Ascending aorta (tissue), 2 donors: ENCODE data around the gene NCS1. TPM values are rescaled to one million over a fixed set of nuclear protein-coding genes. Genes with fewer than 3 reads are reported as not detected.

Experiments
- DNase-seq, 2 donors: peaks; one replicate each; pipeline ENCODE4 v3.0.0-alpha.2; 2019; ENCODE audit warnings: low spot score in 2 of 2
- H3K27ac ChIP-seq, 2 donors: fragments of 200-600 bp; sonication (generic); one replicate each; pipeline ENCODE4 v1.5.1; 2016 to 2017; ENCODE audit warnings: mild to moderate bottlenecking in 1 of 2
- H3K27me3 ChIP-seq: fragments of 200-600 bp; sonication (generic); one replicate; pipeline ENCODE4 v1.5.1; 2017
- H3K36me3 ChIP-seq, 2 donors: fragments of 200-600 bp; sonication (generic); one replicate each; pipeline ENCODE4 v1.5.1; 2016
- H3K4me1 ChIP-seq, 2 donors: fragments of 200-600 bp; sonication (generic); one replicate each; pipeline ENCODE4 v1.5.1; 2016 to 2017; ENCODE audit warnings: mild to moderate bottlenecking in 1 of 2
- H3K4me3 ChIP-seq, 2 donors: fragments of 200-600 bp; sonication (generic); one replicate each; pipeline ENCODE4 v1.5.1; 2016 to 2017; ENCODE audit warnings: mild to moderate bottlenecking in 1 of 2
- H3K9me3 ChIP-seq, 2 donors: fragments of 200-600 bp; sonication (generic); one replicate each; pipeline ENCODE4 v1.5.1; 2016
- CTCF ChIP-seq, 3 experiments: fragments of 200-600 bp in 2 of 3; fragments of 450-650 bp in 1 of 3; sonication (generic) in 2 of 3; IDR thresholded peaks; one replicate each; pipeline ENCODE4 v1.5.1; 2016 to 2019; ENCODE audit warnings: antibody characterized with exemption in 3 of 3, mild to moderate bottlenecking in 1 of 3, moderate library complexity in 1 of 3
- intact Hi-C: fragments of 100-400 bp; cut with DNase I; formaldehyde crosslinking; loops from one replicate; pipeline ENCODE4 v1.15.1; 2023
- total RNA-seq: library from RNA; depleted of rRNA; stranded (reverse); fragments of >200 nt; gene quantifications from one replicate; pipeline ENCODE4 v1.1.0, GENCODE V29; 2016

The NCS1 gene
- total RNA-seq, 1 donor from 2014 or later, result 34.7 TPM

DNA sequence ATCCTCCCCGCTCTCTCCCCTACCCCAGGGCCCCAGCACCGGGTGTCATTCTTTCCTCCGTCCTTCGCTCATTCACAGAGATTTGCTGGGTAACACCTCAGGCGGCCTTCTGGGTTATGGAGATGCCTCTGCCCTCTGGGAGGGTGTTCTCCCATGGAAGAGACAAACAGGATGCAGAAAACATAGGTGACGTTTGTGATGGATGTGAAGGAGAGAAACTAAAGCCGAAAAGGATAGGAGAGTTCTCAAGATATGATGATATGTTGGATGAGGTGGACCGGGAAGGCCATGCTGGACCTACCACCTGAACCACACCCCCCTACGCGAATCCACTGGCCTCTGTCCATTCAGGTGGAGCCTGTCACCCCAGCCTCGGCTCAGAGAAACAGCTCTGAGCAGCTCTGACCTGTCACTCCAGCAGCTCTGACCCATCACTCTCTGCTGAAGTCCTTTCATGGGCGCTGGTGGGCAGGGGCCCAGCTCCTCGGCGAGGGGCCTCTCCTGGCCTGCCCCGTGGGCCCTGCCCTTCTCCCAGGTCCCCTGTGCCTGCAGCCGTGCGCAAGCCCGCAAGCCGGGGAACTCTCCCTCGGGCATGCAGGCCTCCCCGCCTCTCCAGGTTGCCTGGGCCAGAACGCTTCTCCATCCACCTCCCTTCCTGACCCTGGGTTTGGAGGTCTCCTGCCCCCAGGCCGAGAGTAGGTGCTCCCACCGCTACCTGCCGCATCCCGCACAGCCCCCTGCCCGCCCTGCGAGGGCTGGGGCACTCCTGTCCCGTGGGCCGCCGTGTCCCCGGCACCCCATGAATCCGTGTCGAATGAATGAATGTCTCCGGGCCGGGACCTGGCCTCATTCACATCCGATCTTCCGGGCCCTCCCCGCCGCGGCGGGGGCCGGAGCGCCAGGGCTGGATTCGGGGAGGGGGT, 717 bp upstream of the NCS1 start:
- Histone ChIP-seq H3K36me3 (no peaks in the 10 kb centered on the region), H3K27ac (peak overlapping the region; percentile 47 to 69), H3K4me3 (peak overlapping the region; percentile 72 to 97), H3K4me1 (peaks cover 4 to 25% of the 10 kb centered on the region in 2 donors), H3K27me3 (no peaks in the 10 kb centered on the region), H3K9me3 (no peaks in the 10 kb centered on the region)
- intact Hi-C loops, result loop anchor here (2.0 kb wide), 2 partner anchors 15 to 65 kb away; no protein-coding TSS in a partner anchor
- no peak for TF ChIP-seq CTCF (IDR thresholded peaks at IDR 0.05)
- DNase-seq, result no peak

GRCh38 chr9:130172858-130173665, 858 bp downstream of the NCS1 start:
- peak in 1 of 2 donors; percentile 75 for DNase-seq
- Histone ChIP-seq H3K4me1 (peaks cover 4 to 31% of the 10 kb centered on the region in 2 donors), H3K36me3 (no peaks in the 10 kb centered on the region), H3K4me3 (peak overlapping the region; percentile 71 to 97), H3K27ac (peak overlapping the region; percentile 90 to 97), H3K9me3 (no peaks in the 10 kb centered on the region), H3K27me3 (no peaks in the 10 kb centered on the region)
- TF ChIP-seq CTCF (IDR thresholded peaks at IDR 0.05), result no peak
- intact Hi-C loops, result loop anchor here (2.0 kb wide), 2 partner anchors 14 to 64 kb away; no protein-coding TSS in a partner anchor

DNA sequence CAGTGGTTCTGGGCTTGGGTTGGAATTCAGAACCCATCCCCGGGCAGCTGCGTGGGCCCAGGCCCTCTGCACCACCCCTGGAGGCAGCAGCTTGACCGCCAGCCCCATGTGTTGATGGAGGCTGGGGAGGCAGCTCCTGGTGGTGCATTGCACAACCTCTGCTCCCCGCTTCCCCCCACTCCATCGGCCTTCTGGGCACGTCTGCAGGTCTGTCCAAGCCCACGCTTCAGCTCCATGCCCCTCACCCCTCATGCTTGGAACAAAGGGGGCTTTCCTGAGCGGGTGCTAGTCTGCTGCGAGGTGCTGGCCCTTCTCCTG, 1.4 kb downstream of the NCS1 start:
- peaks cover 4 to 34% of the 10 kb centered on the region in 2 donors for H3K4me1 ChIP-seq
- no peak for TF ChIP-seq CTCF (IDR thresholded peaks at IDR 0.05)
- peak overlapping the region; percentile 90 to 97 for H3K27ac ChIP-seq
- peak overlapping the region; percentile 71 to 97 for H3K4me3 ChIP-seq
- no peaks in the 10 kb centered on the region for H3K9me3 ChIP-seq
- intact Hi-C loops, result loop anchor here (2.0 kb wide), 2 partner anchors 13 to 63 kb away; no protein-coding TSS in a partner anchor
- DNase-seq, result no peak
- no peaks in the 10 kb centered on the region for H3K36me3 ChIP-seq
- no peaks in the 10 kb centered on the region for H3K27me3 ChIP-seq

GRCh38 chr9:130174025-130174424, 1.8 kb downstream of the NCS1 start:
- no peaks in the 10 kb centered on the region for H3K36me3 ChIP-seq
- no peak for TF ChIP-seq CTCF (IDR thresholded peaks at IDR 0.05)
- no peaks in the 10 kb centered on the region for H3K27me3 ChIP-seq
- intact Hi-C loops, result no loop called here
- H3K9me3 ChIP-seq, result no peaks in the 10 kb centered on the region
- peaks cover 4 to 34% of the 10 kb centered on the region in 2 donors for H3K4me1 ChIP-seq
- peak overlapping the region; percentile 71 to 97 for H3K4me3 ChIP-seq
- no peak for DNase-seq
- peak overlapping the region; percentile 90 to 97 for H3K27ac ChIP-seq

- no peak for TF ChIP-seq CTCF (IDR thresholded peaks at IDR 0.05)
- no peaks in the 10 kb centered on the region for H3K27me3 ChIP-seq
- peak; percentile 66 to 91 for DNase-seq
- peaks cover 4 to 34% of the 10 kb centered on the region in 2 donors for H3K4me1 ChIP-seq
- no peaks in the 10 kb centered on the region for H3K9me3 ChIP-seq
- peak overlapping the region in 1 of 2 donors; percentile 97 for H3K4me3 ChIP-seq
- peak overlapping the region; percentile 90 to 97 for H3K27ac ChIP-seq
- intact Hi-C loops, result loop anchor here (1.0 kb wide), 1 partner anchor 23 kb away; no protein-coding TSS in a partner anchor
- no peaks in the 10 kb centered on the region for H3K36me3 ChIP-seq
These were observed 2.7 kb downstream of the NCS1 start for GRCh38 chr9:130174920-130175321.
